Effector CD8-positive, alpha-beta T cell (primary cell): ENCODE results near the gene DSG3.

ENCODE experiments used
- DNase-seq: peaks from one replicate; lab custom pipeline; 2025; lab: John Stamatoyannopoulos, UW

The DSG3 gene

DNA sequence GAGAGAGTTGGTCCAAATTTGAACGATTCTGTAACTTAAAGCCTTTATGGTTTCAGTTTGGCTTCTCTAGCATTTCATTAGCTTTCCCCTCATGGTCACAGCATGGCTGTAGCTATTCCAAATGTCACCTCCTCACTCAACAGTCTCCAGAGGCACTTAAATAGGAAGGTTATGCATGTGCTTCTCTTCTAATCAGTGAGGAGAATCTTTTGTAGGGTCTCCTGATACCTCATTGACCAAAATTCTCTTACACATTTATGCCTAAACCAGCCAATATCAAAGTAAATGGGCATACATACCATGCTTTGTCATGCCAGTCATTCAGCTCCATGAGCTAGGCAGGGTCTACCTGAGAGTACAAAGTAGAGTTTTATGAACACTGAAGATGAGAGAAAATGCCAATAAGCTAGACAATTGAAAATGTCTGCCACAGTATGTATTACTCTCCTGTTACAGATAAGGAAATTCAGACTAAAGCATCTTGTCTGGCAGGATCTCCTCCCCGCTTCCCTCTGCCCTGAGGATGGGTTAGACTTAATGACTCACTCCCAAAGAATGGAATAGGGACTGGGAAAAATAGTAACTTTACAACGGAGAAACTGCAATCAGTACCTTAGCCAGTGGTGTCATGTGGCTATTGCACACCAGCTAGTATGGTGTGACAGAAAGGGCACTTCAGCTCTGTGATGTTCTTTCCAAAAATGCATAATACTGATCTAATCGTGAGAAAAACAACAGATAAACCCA is 65.8 kb downstream of the DSG3 start:
- no peak for DNase-seq

DNA sequence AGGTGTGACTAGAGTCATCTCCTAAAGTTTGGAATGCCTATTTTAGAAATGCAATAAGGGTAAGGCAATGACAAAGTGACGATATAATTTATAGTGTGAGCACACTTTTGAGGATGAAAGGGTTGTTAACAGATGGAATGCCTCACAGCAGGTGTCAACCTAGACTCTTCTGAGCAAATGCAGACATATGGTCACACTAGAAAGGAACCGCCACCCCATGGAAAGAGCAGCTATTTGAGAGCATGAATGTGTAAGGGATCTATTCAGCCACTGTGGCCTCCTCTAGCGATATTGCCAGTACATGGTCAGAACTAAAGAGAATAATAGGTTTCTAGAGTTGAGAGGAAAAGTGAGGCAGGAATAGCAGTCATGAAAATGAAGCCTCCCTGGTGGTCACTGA is 68.9 kb downstream of the DSG3 start:
- DNase-seq = no peak

DNA sequence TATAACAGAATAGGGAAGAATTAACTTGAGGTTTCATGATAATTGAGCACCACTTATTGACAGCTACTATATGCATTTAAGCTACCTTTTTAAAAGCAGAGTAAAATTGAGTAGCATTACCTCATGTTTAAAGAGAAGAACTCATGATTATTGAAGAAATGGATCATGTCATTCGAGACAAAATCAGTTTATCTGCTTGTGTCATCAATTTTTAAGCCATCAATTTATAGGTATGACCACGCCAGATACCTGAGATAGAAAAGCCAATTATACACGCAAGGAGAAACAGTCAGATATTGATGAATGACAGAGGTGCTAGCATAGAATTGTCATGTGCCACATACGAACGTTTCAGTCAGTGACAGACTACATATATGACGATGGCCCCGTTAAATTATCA is 78.8 kb downstream of the DSG3 start:
- no peak for DNase-seq
